GM12878 (cell line): ENCODE measurements around the gene PAFAH2.

Experiments used
- SMC3 ChIP-seq: IDR thresholded peaks from 2 replicates; pipeline ENCODE4 v1.6.1; 2011; ENCODE audit warnings: low read length, improper control_type of control experiment, borderline replicate concordance
- SP1 ChIP-seq: IDR thresholded peaks from one replicate; pipeline ENCODE4 v1.6.1; 2011; ENCODE audit warnings: low read depth, low read length
- TBL1XR1 ChIP-seq: IDR thresholded peaks from 2 replicates; pipeline ENCODE4 v1.6.1; 2012; ENCODE audit warnings: low read depth, low read length, improper control_type of control experiment
- TF ChIP-seq, protein P1 (sequence below), 3 experiments: IDR thresholded peaks in 2 of 3; conservative IDR thresholded peaks in 1 of 3; 2 replicates each; pipeline ENCODE4 v1.5.1; 2011; ENCODE audit warnings: low read depth in 3 of 3, low read length in 3 of 3, mild to moderate bottlenecking in 3 of 3, control low read depth in 2 of 3, moderate library complexity in 2 of 3, inconsistent platforms in 1 of 3, mixed read lengths in 1 of 3; ENCODE audit not compliant: control insufficient read depth in 2 of 3, insufficient read depth in 1 of 3; ENCODE audit errors: extremely low read depth in 1 of 3
- TF ChIP-seq, protein P2 (sequence below): IDR thresholded peaks from 2 replicates; pipeline ENCODE4 v1.6.1; 2011; ENCODE audit warnings: low read depth, mild to moderate bottlenecking, low read length, moderate library complexity, borderline replicate concordance; ENCODE audit errors: extremely low read depth

DNA sequence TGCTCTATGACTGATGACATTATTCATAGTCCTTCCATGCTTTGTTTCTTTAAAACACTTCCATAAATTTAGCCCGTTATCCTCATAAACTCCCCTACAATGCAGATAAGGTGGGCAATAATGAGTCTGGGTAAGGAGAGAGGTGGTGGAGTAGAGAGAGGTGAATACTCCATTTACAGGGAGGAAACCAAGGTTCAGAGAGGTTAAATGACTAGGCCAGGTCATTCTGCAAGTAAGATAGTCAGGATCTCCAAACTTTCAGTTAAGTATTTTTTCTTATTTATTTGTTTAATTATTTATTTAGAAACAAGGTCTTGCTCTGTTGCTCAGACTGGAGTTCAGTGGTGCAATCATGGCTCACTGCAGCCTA, 26.1 kb downstream of the PAFAH2 start:
- TF ChIP-seq SMC3, result no peak
- TF ChIP-seq TBL1XR1, result no peak
- TF ChIP-seq, protein P1, sequence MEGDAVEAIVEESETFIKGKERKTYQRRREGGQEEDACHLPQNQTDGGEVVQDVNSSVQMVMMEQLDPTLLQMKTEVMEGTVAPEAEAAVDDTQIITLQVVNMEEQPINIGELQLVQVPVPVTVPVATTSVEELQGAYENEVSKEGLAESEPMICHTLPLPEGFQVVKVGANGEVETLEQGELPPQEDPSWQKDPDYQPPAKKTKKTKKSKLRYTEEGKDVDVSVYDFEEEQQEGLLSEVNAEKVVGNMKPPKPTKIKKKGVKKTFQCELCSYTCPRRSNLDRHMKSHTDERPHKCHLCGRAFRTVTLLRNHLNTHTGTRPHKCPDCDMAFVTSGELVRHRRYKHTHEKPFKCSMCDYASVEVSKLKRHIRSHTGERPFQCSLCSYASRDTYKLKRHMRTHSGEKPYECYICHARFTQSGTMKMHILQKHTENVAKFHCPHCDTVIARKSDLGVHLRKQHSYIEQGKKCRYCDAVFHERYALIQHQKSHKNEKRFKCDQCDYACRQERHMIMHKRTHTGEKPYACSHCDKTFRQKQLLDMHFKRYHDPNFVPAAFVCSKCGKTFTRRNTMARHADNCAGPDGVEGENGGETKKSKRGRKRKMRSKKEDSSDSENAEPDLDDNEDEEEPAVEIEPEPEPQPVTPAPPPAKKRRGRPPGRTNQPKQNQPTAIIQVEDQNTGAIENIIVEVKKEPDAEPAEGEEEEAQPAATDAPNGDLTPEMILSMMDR (IDR thresholded peaks at IDR 0.05 in 2 of 3, conservative IDR thresholded peaks at IDR 0.05 in 1 of 3; ENCODE audit: control insufficient read depth in 2 of 3, extremely low read depth in 1 of 3, insufficient read depth in 1 of 3, low read depth in 3 of 3, low read length in 3 of 3), result no peak
- TF ChIP-seq, protein P2, sequence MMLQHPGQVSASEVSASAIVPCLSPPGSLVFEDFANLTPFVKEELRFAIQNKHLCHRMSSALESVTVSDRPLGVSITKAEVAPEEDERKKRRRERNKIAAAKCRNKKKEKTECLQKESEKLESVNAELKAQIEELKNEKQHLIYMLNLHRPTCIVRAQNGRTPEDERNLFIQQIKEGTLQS, result no peak
- TF ChIP-seq SP1, result no peak
